HEK293T (cell line): ENCODE measurements around the gene ZNF382.

Source experiments
- FOXM1 ChIP-seq: fragments of 450-650 bp; IDR thresholded peaks from 2 replicates; pipeline ENCODE4 v1.6.1; 2017; ENCODE audit warnings: mild to moderate bottlenecking, borderline replicate concordance
- TARDBP ChIP-seq: fragments of 450-650 bp; IDR thresholded peaks from 2 replicates; pipeline ENCODE4 v1.6.1; 2016

- no peak for TF ChIP-seq TARDBP
- no peak for TF ChIP-seq FOXM1
Measured at GRCh38 chr19:36573020-36573894, 31.9 kb upstream of the ZNF382 start, which contains the start of gene ZNF529.
